Neutrophil (primary cell): Measurements from ENCODE around the gene LRBA.

Experiments
- H3K27ac ChIP-seq: fragments of 200-600 bp; sonication (generic); 2 replicates; pipeline ENCODE4 v1.5.1; 2016; ENCODE audit warnings: mild to moderate bottlenecking, moderate library complexity
- H3K27me3 ChIP-seq: fragments of 200-600 bp; sonication (generic); 2 replicates; pipeline ENCODE4 v1.6.0; 2016; ENCODE audit warnings: mild to moderate bottlenecking
- H3K36me3 ChIP-seq: fragments of 200-600 bp; sonication (generic); 2 replicates; pipeline ENCODE4 v1.5.1; 2017
- H3K4me1 ChIP-seq, 2 experiments: fragments of 200-600 bp in 1 of 2; sonication (generic) in 1 of 2; 1 replicate in 1 of 2; 2 replicates in 1 of 2; pipeline versions ENCODE4 v1.5.1 to v1.6.1; 2013 to 2016; ENCODE audit warnings: low read depth in 1 of 2, low read length in 1 of 2, mild to moderate bottlenecking in 1 of 2, moderate library complexity in 1 of 2; ENCODE audit not compliant: control insufficient read depth in 1 of 2, insufficient read depth in 1 of 2
- H3K4me3 ChIP-seq, 2 experiments: fragments of 200-600 bp in 1 of 2; sonication (generic) in 1 of 2; 1 replicate in 1 of 2; 2 replicates in 1 of 2; pipeline ENCODE4 v1.5.1; 2013 to 2016; ENCODE audit warnings: low read depth in 1 of 2, low read length in 1 of 2, mild to moderate bottlenecking in 1 of 2, moderate library complexity in 1 of 2
- H3K9me3 ChIP-seq: fragments of 200-600 bp; sonication (generic); 2 replicates; pipeline ENCODE4 v1.5.1; 2016
- TF ChIP-seq, protein P1 (sequence below): fragments of 200-600 bp; sonication (generic); IDR thresholded peaks from 2 replicates; pipeline ENCODE4 v1.5.1; 2016; ENCODE audit warnings: antibody characterized with exemption

The LRBA gene

DNA sequence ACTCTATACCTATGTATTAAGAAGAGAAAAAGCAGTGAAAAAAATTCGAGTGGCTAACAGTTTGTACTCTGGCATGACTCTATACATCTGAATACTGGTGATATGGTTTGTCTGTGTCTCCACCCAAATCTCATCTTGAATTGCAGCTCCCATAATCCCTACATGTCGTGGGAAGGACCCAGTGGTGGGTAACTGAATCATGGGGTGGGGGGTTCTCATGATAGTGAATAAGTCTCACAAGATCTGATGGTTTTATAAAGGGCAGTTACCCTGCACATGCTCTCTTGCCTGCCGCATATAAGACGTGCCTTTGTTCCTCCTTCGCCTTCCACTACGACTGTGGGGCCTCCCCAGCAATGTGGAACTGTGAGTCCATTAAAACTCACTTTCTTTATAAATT, 70.4 kb downstream of the LRBA start:
- TF ChIP-seq, protein P1, sequence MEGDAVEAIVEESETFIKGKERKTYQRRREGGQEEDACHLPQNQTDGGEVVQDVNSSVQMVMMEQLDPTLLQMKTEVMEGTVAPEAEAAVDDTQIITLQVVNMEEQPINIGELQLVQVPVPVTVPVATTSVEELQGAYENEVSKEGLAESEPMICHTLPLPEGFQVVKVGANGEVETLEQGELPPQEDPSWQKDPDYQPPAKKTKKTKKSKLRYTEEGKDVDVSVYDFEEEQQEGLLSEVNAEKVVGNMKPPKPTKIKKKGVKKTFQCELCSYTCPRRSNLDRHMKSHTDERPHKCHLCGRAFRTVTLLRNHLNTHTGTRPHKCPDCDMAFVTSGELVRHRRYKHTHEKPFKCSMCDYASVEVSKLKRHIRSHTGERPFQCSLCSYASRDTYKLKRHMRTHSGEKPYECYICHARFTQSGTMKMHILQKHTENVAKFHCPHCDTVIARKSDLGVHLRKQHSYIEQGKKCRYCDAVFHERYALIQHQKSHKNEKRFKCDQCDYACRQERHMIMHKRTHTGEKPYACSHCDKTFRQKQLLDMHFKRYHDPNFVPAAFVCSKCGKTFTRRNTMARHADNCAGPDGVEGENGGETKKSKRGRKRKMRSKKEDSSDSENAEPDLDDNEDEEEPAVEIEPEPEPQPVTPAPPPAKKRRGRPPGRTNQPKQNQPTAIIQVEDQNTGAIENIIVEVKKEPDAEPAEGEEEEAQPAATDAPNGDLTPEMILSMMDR: no peak
- H3K36me3 ChIP-seq: no peaks in the 10 kb centered on the region
- H3K9me3 ChIP-seq: no peaks in the 10 kb centered on the region
- no peaks in the 10 kb centered on the region for H3K27me3 ChIP-seq
- no peak overlapping the region for H3K4me3 ChIP-seq
- H3K27ac ChIP-seq: no peak overlapping the region
- peaks cover 0 to 3% of the 10 kb centered on the region in 2 experiments for H3K4me1 ChIP-seq

DNA sequence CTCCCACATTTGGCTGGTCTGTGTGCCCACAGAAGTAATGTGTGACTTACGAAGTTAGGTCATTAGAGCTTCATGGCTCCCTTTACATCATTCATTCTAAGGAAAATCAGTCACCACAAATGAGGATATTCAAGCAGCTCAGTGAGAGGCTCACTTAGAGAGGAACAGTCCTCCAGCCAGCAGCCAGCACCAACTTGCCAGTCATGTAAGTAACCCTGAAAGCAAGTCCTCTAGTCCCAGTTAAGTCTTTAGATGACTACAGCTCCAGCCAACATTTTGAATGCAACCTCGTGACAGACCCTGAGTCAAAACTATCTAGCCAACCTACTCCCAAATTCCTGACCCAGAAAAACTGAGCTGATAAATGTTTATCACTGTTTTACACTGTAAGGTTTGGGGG, 71.3 kb downstream of the LRBA start:
- no peak overlapping the region for H3K27ac ChIP-seq
- no peak overlapping the region for H3K4me3 ChIP-seq
- H3K36me3 ChIP-seq: no peaks in the 10 kb centered on the region
- H3K27me3 ChIP-seq: no peaks in the 10 kb centered on the region
- peaks cover 0 to 3% of the 10 kb centered on the region in 2 experiments for H3K4me1 ChIP-seq
- TF ChIP-seq, protein P1: no peak
- H3K9me3 ChIP-seq: no peaks in the 10 kb centered on the region

DNA sequence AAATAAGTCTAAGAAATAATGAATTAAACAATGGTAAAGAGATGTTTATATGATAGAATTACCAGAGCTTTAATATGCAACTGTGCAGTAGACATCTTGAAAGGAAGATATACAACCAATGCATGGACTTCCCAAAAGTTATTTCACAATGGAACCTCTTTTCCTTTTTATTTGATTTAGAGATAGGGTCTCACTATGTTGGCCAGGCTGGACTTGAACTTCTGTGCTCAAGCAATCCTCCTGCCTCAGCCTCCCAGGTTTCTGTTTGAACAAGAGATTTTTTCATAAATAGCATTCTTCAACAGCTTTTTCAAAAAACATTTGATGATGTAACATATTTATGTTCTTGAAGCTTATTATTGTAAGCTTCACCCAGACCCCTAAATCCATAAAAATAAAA, 72.0 kb downstream of the LRBA start:
- H3K4me3 ChIP-seq: no peak overlapping the region
- H3K27me3 ChIP-seq: no peaks in the 10 kb centered on the region
- H3K4me1 ChIP-seq: peaks cover 0 to 3% of the 10 kb centered on the region in 2 experiments
- TF ChIP-seq, protein P1: no peak
- H3K27ac ChIP-seq: no peak overlapping the region
- H3K36me3 ChIP-seq: no peaks in the 10 kb centered on the region
- no peaks in the 10 kb centered on the region for H3K9me3 ChIP-seq

DNA sequence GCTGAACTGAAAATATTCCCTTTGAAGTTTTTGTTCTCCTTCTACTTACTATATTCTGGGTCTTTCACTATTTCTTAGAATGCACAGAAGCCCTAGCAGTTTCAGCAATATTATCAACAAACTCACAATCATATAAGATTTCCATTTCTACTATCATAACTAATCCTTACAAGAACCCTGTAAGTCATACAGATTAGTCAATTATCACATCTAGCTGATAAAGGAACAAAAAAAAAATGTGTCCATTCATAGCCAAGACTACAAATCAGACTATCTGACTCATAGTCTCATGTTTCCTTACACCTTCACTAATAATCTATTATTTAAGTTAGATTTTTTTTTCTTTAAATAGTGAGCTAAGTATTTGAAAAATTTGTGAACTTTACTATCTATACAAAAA, 72.5 kb downstream of the LRBA start:
- Histone ChIP-seq H3K9me3 (no peaks in the 10 kb centered on the region), H3K4me1 (peaks cover 0 to 3% of the 10 kb centered on the region in 2 experiments), H3K27ac (no peak overlapping the region), H3K36me3 (no peaks in the 10 kb centered on the region), H3K4me3 (no peak overlapping the region), H3K27me3 (no peaks in the 10 kb centered on the region)
- TF ChIP-seq, protein P1: no peak

DNA sequence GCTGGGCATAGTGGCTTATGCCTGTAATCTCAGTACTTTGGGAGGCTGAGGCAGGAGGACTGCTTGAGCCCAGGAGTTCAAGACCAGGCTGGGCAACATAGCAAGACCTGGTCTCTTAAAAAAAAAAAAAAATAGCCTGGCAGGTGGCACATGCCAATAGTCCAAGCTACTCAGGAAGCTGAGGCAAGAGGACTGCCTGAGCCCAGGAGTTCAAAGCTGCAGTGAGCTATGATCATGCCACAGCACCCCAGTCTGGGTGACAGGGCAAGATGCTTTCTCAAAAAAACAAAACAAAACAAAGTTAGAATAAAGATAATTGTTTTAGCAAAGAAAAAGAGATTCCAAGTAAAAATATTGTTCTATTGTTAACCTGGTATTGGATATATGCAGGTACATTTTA, 75.0 kb downstream of the LRBA start:
- Histone ChIP-seq H3K4me1 (peaks cover 0 to 3% of the 10 kb centered on the region in 2 experiments), H3K27me3 (no peaks in the 10 kb centered on the region), H3K36me3 (no peaks in the 10 kb centered on the region), H3K4me3 (no peak overlapping the region), H3K9me3 (no peaks in the 10 kb centered on the region), H3K27ac (no peak overlapping the region)
- TF ChIP-seq, protein P1: no peak

DNA sequence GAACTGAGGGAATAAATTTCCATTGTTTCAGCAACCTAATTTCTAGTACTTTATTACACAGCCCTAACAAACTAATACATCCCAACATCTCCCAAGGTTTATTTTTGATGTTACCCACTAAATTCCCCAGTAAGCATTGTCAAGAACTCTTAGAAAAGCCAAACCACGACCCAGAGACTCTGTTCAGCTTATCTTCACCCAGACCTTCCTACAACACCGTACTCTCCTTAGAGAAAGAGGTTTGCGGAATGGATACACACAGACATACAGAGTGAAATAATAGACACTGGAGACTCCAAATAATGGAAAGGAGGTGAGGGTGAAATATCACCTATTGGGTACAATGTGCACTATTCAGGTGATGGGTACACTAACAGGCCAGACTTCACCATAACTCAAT, 75.6 kb downstream of the LRBA start:
- no peaks in the 10 kb centered on the region for H3K9me3 ChIP-seq
- H3K27ac ChIP-seq: no peak overlapping the region
- no peaks in the 10 kb centered on the region for H3K27me3 ChIP-seq
- no peak overlapping the region for H3K4me3 ChIP-seq
- TF ChIP-seq, protein P1: no peak
- no peaks in the 10 kb centered on the region for H3K36me3 ChIP-seq
- peaks cover 0 to under 1% of the 10 kb centered on the region in 2 experiments for H3K4me1 ChIP-seq
